BJ (cell line): ENCODE measurements around the gene KRTAP5-5. TPM values are rescaled to one million over a fixed set of nuclear protein-coding genes. Genes with fewer than 3 reads are reported as not detected.
A peak's percentile ranks its signal among the peaks of the same experiment; 100 is the strongest.

Experiments used
- CTCF ChIA-PET: fragments of 350-600 bp; formaldehyde crosslinking; extraction: SDS; loops from one replicate; lab custom pipeline; 2021; ENCODE audit warnings: antibody characterized with exemption, inconsistent platforms; lab: Yijun Ruan, JAX
- POLR2A ChIA-PET: fragments of 300-600 bp; sonication (Branson Sonifier 250); formaldehyde crosslinking; extraction: SDS; loops from one replicate; lab custom pipeline; 2021; ENCODE audit warnings: antibody characterized with exemption; lab: Charles Lee
- DNase-seq: peaks from one replicate; pipeline ENCODE4 v3.0.0-alpha.2; 2011; ENCODE audit warnings: low read depth
- H3K27me3 ChIP-seq: 2 replicates; pipeline ENCODE4 v1.6.0; 2011; ENCODE audit warnings: low read length; ENCODE audit not compliant: control insufficient read depth, insufficient read depth
- H3K36me3 ChIP-seq: 2 replicates; pipeline ENCODE4 v1.5.1; 2011; ENCODE audit warnings: low read length; ENCODE audit not compliant: control insufficient read depth, insufficient read depth
- H3K4me3 ChIP-seq: 2 replicates; pipeline ENCODE4 v1.5.1; 2011; ENCODE audit warnings: low read depth, mild to moderate bottlenecking, control low read depth, low read length
- polyA plus RNA-seq: library from polyadenylated mRNA; depleted of rRNA; stranded (reverse); fragments of >200 nt; gene quantifications from 2 replicates; pipeline ENCODE4 v1.2.3, GENCODE V29; 2011
- TF ChIP-seq, protein P1 (sequence below): IDR thresholded peaks from 2 replicates; pipeline ENCODE4 v1.5.1; 2011; ENCODE audit warnings: low read depth, mild to moderate bottlenecking, control low read depth, inconsistent platforms, low read length, moderate library complexity; ENCODE audit not compliant: insufficient read depth

Gene KRTAP5-5
- polyA plus RNA-seq, 1 experiment, result not detected

DNA sequence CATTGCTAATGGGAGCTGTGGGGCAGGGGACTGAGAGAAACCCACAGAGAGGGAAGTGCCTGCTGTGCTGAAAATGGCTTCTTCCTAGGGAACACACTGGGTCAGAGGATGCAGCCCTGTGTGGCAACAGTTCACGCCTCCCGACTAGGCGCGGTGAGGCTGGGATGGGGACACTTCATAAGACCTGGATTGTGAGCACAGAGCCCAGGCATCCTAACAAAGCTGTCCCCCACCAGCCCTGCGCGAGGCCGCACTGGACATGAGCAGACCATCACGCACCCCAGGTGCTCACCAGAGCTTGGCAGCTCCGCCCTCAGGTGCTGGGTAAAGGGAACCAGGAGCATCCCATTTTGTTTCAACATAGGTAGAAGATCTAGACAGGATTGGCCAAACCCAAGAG is 5.9 kb upstream of the KRTAP5-5 start:
- TF ChIP-seq, protein P1, sequence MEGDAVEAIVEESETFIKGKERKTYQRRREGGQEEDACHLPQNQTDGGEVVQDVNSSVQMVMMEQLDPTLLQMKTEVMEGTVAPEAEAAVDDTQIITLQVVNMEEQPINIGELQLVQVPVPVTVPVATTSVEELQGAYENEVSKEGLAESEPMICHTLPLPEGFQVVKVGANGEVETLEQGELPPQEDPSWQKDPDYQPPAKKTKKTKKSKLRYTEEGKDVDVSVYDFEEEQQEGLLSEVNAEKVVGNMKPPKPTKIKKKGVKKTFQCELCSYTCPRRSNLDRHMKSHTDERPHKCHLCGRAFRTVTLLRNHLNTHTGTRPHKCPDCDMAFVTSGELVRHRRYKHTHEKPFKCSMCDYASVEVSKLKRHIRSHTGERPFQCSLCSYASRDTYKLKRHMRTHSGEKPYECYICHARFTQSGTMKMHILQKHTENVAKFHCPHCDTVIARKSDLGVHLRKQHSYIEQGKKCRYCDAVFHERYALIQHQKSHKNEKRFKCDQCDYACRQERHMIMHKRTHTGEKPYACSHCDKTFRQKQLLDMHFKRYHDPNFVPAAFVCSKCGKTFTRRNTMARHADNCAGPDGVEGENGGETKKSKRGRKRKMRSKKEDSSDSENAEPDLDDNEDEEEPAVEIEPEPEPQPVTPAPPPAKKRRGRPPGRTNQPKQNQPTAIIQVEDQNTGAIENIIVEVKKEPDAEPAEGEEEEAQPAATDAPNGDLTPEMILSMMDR, result no peak
- POLR2A ChIA-PET, result no interaction called here
- Histone ChIP-seq H3K4me3 (no peak overlapping the region), H3K27me3 (peaks cover 8% of the 10 kb centered on the region), H3K36me3 (no peaks in the 10 kb centered on the region)
- DNase-seq, result no peak
- CTCF ChIA-PET, result interaction anchor here (1.6 kb wide), 1 partner anchor 26 kb away, joined by 4 read pairs; no protein-coding TSS in a partner anchor

DNA sequence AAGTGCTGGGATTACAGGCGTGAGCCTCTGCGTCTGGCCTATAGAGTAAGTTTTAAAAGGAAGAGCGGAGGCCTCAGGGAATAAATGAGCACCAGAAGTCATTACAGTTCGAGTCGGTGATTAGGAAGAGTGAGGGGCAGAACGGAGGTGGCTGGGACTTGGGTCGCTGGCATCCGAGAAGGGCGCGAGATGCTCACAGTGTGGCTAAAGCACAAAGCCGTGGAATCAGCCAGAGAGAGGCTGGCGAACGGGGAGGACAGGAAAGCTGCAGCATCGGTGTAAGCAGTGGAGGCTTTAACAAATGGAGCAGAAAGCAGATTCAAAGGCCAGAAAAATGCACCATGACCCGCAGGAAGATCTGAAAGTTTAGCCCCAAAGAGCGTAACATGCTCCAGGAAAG is 5.0 kb upstream of the KRTAP5-5 start:
- POLR2A ChIA-PET, result no interaction called here
- H3K27me3 ChIP-seq, result peaks cover 8% of the 10 kb centered on the region
- H3K4me3 ChIP-seq, result no peak overlapping the region
- TF ChIP-seq, protein P1, result no peak
- CTCF ChIA-PET, result interaction anchor here (0.9 to 1.6 kb wide), 3 partner anchors 11 to 29 kb away, joined by 3 to 4 read pairs (median 4); no protein-coding TSS in a partner anchor
- H3K36me3 ChIP-seq, result no peaks in the 10 kb centered on the region
- no peak for DNase-seq

DNA sequence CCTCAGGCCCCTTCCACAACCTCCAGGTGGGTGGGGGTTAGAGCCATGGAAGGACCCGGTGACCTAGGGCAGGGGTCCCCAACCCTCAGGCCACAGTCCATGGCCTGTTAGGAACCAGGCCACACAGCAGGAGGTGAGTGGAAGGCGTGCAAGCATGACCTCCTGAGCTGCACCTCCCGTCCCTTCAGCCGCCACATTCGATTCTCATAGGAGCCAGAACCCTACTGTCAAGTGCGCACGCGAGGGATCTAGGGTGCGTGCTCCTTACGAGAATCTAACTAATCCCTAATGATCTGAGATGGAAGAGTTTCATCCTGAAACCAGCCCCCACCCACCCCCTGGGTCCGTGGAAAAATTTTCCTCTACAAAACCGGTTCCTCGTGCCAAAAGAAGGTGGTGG is 4.0 kb upstream of the KRTAP5-5 start:
- no peak overlapping the region for H3K4me3 ChIP-seq
- ChIA-PET POLR2A (no interaction called here), CTCF (interaction anchor here (1.1 to 2.1 kb wide), 3 partner anchors 10 to 79 kb away, joined by 4 to 5 read pairs (median 4); no protein-coding TSS in a partner anchor)
- DNase-seq, result no peak
- TF ChIP-seq, protein P1, result no peak
- H3K36me3 ChIP-seq, result no peaks in the 10 kb centered on the region
- H3K27me3 ChIP-seq, result peaks cover 10% of the 10 kb centered on the region

GRCh38 chr11:1628506-1629325 is 859 bp upstream of the KRTAP5-5 start:
- CTCF ChIA-PET, result interaction anchor here (0.7 to 5.5 kb wide), 11 partner anchors 10 to 86 kb away, joined by 3 to 65 read pairs (median 5); no protein-coding TSS in a partner anchor
- Histone ChIP-seq H3K27me3 (peaks cover 20% of the 10 kb centered on the region), H3K4me3 (no peak overlapping the region), H3K36me3 (no peaks in the 10 kb centered on the region)
- POLR2A ChIA-PET, result no interaction called here
- TF ChIP-seq, protein P1, result peak; percentile 94
- no peak for DNase-seq

GRCh38 chr11:1630271-1630670 is 696 bp downstream of the KRTAP5-5 start:
- peaks cover 21% of the 10 kb centered on the region for H3K27me3 ChIP-seq
- H3K36me3 ChIP-seq, result no peaks in the 10 kb centered on the region
- ChIA-PET POLR2A (no interaction called here), CTCF (interaction anchor here (0.7 to 5.5 kb wide), 6 partner anchors 12 to 84 kb away, joined by 3 to 65 read pairs (median 4); no protein-coding TSS in a partner anchor)
- no peak overlapping the region for H3K4me3 ChIP-seq
- TF ChIP-seq, protein P1, result no peak
- no peak for DNase-seq
